Fibroblast of upper back skin (primary cell): ENCODE data around the gene GALNT12.
A peak's percentile ranks its signal among the peaks of the same experiment; 100 is the strongest.

Source experiments
- DNase-seq: peaks from one replicate; pipeline ENCODE4 v3.0.0-alpha.2; 2013

The GALNT12 gene

GRCh38 chr9:98882569-98882923 lies 75.1 kb downstream of the GALNT12 start:
- no peak for DNase-seq

- no peak for DNase-seq
These were observed 75.8 kb downstream of the GALNT12 start for GRCh38 chr9:98883276-98883675.

- no peak for DNase-seq
These were observed 77.4 kb downstream of the GALNT12 start for GRCh38 chr9:98884849-98885248.

- DNase-seq, result no peak
These were observed 78.3 kb downstream of the GALNT12 start for GRCh38 chr9:98885575-98886295.

- DNase-seq, result no peak
These were observed 79.3 kb downstream of the GALNT12 start for GRCh38 chr9:98886691-98887229.

GRCh38 chr9:98887918-98888510 lies 80.5 kb downstream of the GALNT12 start:
- peak; percentile 57 for DNase-seq

GRCh38 chr9:98888801-98889421 lies 81.4 kb downstream of the GALNT12 start:
- DNase-seq, result peak; percentile 82

- DNase-seq, result no peak
These were observed 82.8 kb downstream of the GALNT12 start for GRCh38 chr9:98890256-98890655.

GRCh38 chr9:98892288-98892687 lies 84.8 kb downstream of the GALNT12 start:
- no peak for DNase-seq

GRCh38 chr9:98892690-98893089 lies 85.2 kb downstream of the GALNT12 start:
- no peak for DNase-seq

- no peak for DNase-seq
These were observed 86.7 kb downstream of the GALNT12 start for GRCh38 chr9:98894171-98894570.

GRCh38 chr9:98894761-98895160 lies 87.3 kb downstream of the GALNT12 start:
- no peak for DNase-seq

GRCh38 chr9:98896632-98897031 lies 89.2 kb downstream of the GALNT12 start:
- DNase-seq, result no peak

GRCh38 chr9:98897745-98898144 lies 90.3 kb downstream of the GALNT12 start:
- no peak for DNase-seq

GRCh38 chr9:98899408-98900056 lies 92.1 kb downstream of the GALNT12 start:
- peak; percentile 95 for DNase-seq
